ENCODE results near the gene NRL.

DNA sequence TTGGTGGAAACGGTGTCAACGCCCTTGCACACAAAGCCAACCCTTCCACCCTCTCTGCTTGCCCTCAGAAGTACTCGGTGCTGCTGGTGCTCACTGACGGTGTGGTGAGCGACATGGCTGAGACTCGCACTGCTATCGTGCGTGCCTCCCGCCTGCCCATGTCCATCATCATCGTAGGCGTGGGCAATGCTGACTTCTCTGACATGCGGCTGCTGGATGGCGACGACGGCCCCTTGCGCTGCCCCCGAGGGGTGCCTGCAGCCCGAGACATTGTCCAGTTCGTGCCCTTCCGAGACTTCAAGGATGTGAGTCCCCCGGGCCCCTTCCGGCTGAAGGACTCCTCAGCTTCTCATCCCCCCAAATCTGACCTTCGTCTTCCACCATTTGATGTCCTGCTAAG lies 37.7 kb downstream of the NRL start:
- TF ChIP-seq POLR2A (IDR thresholded peaks at IDR 0.05) = no peak
- TF ChIP-seq, protein P1, sequence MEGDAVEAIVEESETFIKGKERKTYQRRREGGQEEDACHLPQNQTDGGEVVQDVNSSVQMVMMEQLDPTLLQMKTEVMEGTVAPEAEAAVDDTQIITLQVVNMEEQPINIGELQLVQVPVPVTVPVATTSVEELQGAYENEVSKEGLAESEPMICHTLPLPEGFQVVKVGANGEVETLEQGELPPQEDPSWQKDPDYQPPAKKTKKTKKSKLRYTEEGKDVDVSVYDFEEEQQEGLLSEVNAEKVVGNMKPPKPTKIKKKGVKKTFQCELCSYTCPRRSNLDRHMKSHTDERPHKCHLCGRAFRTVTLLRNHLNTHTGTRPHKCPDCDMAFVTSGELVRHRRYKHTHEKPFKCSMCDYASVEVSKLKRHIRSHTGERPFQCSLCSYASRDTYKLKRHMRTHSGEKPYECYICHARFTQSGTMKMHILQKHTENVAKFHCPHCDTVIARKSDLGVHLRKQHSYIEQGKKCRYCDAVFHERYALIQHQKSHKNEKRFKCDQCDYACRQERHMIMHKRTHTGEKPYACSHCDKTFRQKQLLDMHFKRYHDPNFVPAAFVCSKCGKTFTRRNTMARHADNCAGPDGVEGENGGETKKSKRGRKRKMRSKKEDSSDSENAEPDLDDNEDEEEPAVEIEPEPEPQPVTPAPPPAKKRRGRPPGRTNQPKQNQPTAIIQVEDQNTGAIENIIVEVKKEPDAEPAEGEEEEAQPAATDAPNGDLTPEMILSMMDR (IDR thresholded peaks at IDR 0.05) = no peak
